Lung (tissue), 12 donors: ENCODE results near the gene OPCML. TPM values are rescaled to one million over a fixed set of nuclear protein-coding genes. Genes with fewer than 3 reads are reported as not detected.

Experiments
- ATAC-seq: fragments of 200-7000 bp; cut with Tn5 transposase; one replicate; pipeline ENCODE4 v1.9.1; 2020; ENCODE audit warnings: moderate number of reproducible peaks; ENCODE audit not compliant: insufficient read depth, low FRiP score
- DNase-seq, 3 donors: peaks; one replicate each; pipeline ENCODE4 v3.0.0-alpha.2; 2013 to 2017
- H3K27ac ChIP-seq, 2 donors: one replicate each; pipeline ENCODE4 v1.5.1; 2013; ENCODE audit warnings: mild to moderate bottlenecking in 2 of 2, moderate library complexity in 2 of 2, control low read depth in 1 of 2, inconsistent platforms in 1 of 2, low read depth in 1 of 2, low read length in 1 of 2
- H3K27me3 ChIP-seq, 3 donors: one replicate each; pipeline ENCODE4 v1.5.1; 2013; ENCODE audit warnings: low read length in 2 of 3; ENCODE audit not compliant: control insufficient read depth in 3 of 3, insufficient read depth in 3 of 3
- H3K36me3 ChIP-seq, 4 donors: one replicate each; pipeline ENCODE4 v1.5.1; 2013; ENCODE audit warnings: low read length in 4 of 4, mild to moderate bottlenecking in 1 of 4, moderate library complexity in 1 of 4; ENCODE audit not compliant: control insufficient read depth in 4 of 4, insufficient read depth in 4 of 4
- H3K4me1 ChIP-seq, 5 donors: one replicate each; pipeline ENCODE4 v1.5.1; 2013; ENCODE audit warnings: low read length in 5 of 5, mild to moderate bottlenecking in 2 of 5, moderate library complexity in 1 of 5; ENCODE audit not compliant: control insufficient read depth in 5 of 5, insufficient read depth in 5 of 5
- H3K4me3 ChIP-seq: one replicate; pipeline ENCODE4 v1.5.1; 2013; ENCODE audit warnings: mild to moderate bottlenecking, control low read depth, moderate library complexity
- H3K9ac ChIP-seq, 2 donors: one replicate each; pipeline ENCODE4 v1.5.1; 2013; ENCODE audit warnings: low read length in 2 of 2, control low read depth in 1 of 2; ENCODE audit not compliant: insufficient read depth in 1 of 2
- H3K9me3 ChIP-seq, 4 donors: one replicate each; pipeline ENCODE4 v1.5.1; 2013; ENCODE audit warnings: low read length in 3 of 4, mild to moderate bottlenecking in 1 of 4, moderate library complexity in 1 of 4; ENCODE audit not compliant: control insufficient read depth in 4 of 4, insufficient read depth in 3 of 4
- CTCF ChIP-seq: IDR thresholded peaks from 2 replicates; pipeline ENCODE4 v1.5.1; 2012; ENCODE audit warnings: mild to moderate bottlenecking; ENCODE audit errors: control extremely low read depth, extremely low read depth
- WGBS, 2 donors: extraction: QIAGEN DNeasy Blood & Tissue Kit; methylation state at CpG; one replicate each; pipeline ENCODE4 v1.1.7; 2013; 5-methylcytosine and 5-hydroxymethylcytosine counted together
- polyA plus RNA-seq, 2 donors: library from polyadenylated mRNA; stranded (reverse); fragments of 200-250 nt; gene quantifications; one replicate each; pipeline ENCODE4 v1.2.1, GENCODE V29; 2013
- total RNA-seq, 2 donors: library from RNA; depleted of rRNA in 1 of 2; stranded (reverse); fragments of >200 nt in 1 of 2; gene quantifications; one replicate each; pipeline ENCODE4 v1.2.1, GENCODE V29; 2014 to 2021
- donor health status: control.
- donor health status: control.
- donor health status: Bipolar disorder and iron deficiency.
- donor health status: healthy.
- donor health status: DM: yes; HTN: yes; CAD: no.

OPCML gene
- total and polyA plus RNA-seq, 4 donors: 0.49 to 0.74 TPM; not detected in 2

- H3K36me3 ChIP-seq: no peaks in the 10 kb centered on the region
- DNase-seq (peak; percentile 49 to 88 (median 84)), ATAC-seq (no peak)
- peaks cover 0 to 2% (median 0%) of the 10 kb centered on the region in 3 donors for H3K27me3 ChIP-seq
- H3K27ac ChIP-seq: no peak overlapping the region
- no peak for TF ChIP-seq CTCF
- WGBS, 2 donors: 68 to 82% methylated on average over 6 of the region's 6 CpGs
- H3K9ac ChIP-seq: no peak overlapping the region
- H3K9me3 ChIP-seq: peaks cover 0 to 2% (median 0%) of the 10 kb centered on the region in 4 donors
- peaks cover 0 to 13% (median 0%) of the 10 kb centered on the region in 5 donors for H3K4me1 ChIP-seq
- no peak overlapping the region for H3K4me3 ChIP-seq
Observed at GRCh38 chr11:132472411-132473172, 1059.7 kb downstream of the OPCML start.

GRCh38 chr11:132471466-132471865 lies 1060.8 kb downstream of the OPCML start:
- no peak for ATAC-seq
- Histone ChIP-seq H3K4me3 (no peak overlapping the region), H3K9me3 (no peaks in the 10 kb centered on the region), H3K36me3 (no peaks in the 10 kb centered on the region), H3K27me3 (peaks cover 0 to 4% (median 0%) of the 10 kb centered on the region in 3 donors), H3K27ac (no peak overlapping the region), H3K4me1 (peaks cover 0 to 13% (median 0%) of the 10 kb centered on the region in 5 donors), H3K9ac (no peak overlapping the region)
- TF ChIP-seq CTCF: no peak
- DNase-seq: no peak
- WGBS, 2 donors: 62 to 76% methylated on average over 3 of the region's 3 CpGs

GRCh38 chr11:132466983-132467382 lies 1065.3 kb downstream of the OPCML start:
- H3K4me1 ChIP-seq: peaks cover 0 to 5% (median 0%) of the 10 kb centered on the region in 5 donors
- no peaks in the 10 kb centered on the region for H3K36me3 ChIP-seq
- H3K9me3 ChIP-seq: peaks cover 0 to 2% (median 0%) of the 10 kb centered on the region in 4 donors
- H3K27me3 ChIP-seq: peaks cover 0 to 4% (median 0%) of the 10 kb centered on the region in 3 donors
- H3K27ac ChIP-seq: no peak overlapping the region
- DNase-seq (no peak), ATAC-seq (no peak)
- H3K4me3 ChIP-seq: no peak overlapping the region
- WGBS, 2 donors: 39 to 41% methylated on average over 7 of the region's 7 CpGs
- TF ChIP-seq CTCF: no peak
- no peak overlapping the region for H3K9ac ChIP-seq
